CD4-positive, alpha-beta T cell treated with Interleukin-4 for 1 hour (primary cell): ENCODE results near the gene NTN4.
"Not testable (repeated sequence)": the region's sequence is repeated elsewhere in the genome, so short reads cannot be mapped to it uniquely, and the experiment has no call there.

Source experiments
- DNase-seq, 2 donors: peaks; one replicate each; pipeline ENCODE4 v3.0.0-alpha.2; 2020 to 2022

Gene NTN4

DNA sequence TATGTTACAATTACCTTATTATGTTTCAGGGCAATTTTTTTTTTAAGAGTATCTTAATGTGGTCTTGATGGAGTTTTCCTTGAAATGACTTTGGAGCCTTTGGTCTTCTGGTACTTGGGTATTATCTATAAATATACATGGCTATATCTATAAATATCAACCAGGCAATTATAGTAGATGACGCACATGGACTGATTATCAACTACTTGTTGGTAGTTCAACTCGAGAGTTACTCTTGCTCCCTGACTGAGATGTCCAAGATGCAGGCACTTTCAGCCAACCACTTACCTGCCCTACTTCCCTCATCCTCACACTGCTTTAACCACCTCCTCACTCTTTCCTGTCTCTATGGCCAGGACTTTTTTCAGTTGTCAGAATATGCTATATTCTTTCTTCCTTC is 85.4 kb downstream of the NTN4 start:
- no peak for DNase-seq

DNA sequence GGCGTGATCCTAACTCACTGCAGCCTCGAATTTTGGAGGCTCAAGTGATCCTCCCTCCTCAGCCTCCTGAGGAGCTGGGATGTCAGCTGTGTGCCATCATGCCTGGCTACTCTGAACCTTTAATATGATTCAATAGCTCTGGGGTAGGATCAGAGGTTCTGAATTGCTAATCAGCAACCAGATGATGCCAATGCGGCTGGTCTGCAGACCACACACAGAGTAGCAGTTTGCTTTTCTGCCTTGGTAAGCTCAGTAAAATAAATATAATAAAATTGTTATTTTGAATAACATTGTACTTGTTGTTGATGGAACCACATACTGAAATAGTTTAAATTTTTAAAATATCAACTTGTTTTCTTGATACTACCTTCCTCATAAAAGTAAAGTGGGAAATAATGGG is 86.6 kb downstream of the NTN4 start:
- DNase-seq: no peak

- no peak for DNase-seq
Observed at GRCh38 chr12:95701722-95702418, 88.7 kb downstream of the NTN4 start.

- no peak for DNase-seq
Observed at GRCh38 chr12:95701275-95701674, 89.3 kb downstream of the NTN4 start.

DNA sequence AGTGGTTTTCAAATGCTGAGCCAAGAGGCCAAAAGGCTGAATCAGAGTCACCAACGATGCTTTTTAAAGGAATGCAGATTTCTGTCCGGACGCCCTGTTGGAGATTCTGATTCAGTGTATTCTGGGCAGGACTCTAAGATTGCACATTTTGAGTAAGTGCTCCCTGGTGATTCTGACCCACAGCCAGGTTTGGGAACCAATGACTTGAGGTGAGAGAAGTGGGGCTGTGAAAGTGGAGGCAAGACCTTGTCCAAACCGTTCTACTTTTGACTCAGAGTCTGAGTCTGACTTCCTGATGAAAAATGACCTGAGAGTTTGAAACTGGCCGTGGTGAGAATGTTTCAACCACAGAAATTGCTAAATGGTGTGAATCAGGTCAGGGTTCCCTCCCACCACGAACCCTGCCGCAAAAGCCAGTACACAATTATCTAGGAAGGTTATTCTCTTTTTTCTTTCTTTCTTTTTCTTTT is 90.2 kb downstream of the NTN4 start:
- DNase-seq: no peak

DNA sequence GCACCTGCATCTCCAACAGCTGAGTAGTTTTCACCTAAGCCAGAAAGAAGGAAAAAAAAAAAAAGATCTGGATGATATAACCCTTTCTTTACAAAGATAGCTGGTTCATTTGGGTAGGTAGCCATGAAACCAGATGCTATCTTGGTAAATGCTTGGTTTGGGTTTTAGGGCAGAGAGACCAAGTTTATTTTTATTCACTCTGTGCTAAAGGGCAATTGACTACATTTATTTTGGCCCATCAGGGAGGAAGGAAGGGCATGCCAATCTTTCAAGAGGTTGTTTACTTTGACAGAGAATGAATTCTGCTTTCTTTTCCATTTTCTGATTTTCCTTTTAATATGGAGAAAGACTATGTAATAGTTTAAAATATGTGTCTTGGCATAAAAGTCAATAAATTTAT is 91.0 kb downstream of the NTN4 start:
- no peak for DNase-seq

DNA sequence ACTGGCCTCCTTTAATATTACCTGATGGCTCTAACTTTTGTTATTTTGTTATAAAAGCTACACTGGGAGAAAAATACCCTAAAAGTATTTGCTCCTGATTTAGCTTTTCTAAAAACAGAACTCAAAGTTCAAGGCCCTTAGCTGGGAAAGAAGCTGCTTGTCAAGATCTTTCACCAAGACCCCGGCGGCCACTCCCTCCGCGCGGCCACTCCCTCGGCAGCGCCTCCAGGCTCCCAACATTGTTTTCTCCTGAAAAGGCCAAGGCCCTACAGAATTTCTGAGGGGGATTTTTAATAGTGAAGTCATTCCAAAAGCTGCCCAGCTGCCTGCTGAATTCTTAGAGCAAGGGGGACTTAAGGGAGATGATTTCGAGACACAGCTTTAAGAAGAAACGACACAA is 96.4 kb downstream of the NTN4 start:
- no peak for DNase-seq

DNA sequence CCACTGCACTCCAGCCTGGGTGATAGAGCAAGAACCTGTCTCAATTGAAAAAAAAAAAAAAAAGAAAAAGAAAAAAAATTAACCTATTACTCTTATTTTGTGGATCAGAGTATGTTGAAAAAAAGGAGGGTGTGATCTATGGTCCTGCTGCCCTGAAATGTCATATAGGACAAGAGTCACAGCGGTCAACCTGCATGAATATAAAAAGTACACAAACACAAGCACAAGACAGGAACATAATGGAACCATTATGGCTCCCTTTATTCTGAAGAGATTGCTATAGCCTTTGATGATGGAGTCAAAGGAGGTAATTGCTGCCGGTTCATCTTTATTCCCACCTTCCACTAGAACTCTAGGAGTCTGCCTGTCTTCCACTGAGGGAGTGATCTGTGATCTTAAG is 96.9 kb downstream of the NTN4 start:
- DNase-seq: no peak

DNA sequence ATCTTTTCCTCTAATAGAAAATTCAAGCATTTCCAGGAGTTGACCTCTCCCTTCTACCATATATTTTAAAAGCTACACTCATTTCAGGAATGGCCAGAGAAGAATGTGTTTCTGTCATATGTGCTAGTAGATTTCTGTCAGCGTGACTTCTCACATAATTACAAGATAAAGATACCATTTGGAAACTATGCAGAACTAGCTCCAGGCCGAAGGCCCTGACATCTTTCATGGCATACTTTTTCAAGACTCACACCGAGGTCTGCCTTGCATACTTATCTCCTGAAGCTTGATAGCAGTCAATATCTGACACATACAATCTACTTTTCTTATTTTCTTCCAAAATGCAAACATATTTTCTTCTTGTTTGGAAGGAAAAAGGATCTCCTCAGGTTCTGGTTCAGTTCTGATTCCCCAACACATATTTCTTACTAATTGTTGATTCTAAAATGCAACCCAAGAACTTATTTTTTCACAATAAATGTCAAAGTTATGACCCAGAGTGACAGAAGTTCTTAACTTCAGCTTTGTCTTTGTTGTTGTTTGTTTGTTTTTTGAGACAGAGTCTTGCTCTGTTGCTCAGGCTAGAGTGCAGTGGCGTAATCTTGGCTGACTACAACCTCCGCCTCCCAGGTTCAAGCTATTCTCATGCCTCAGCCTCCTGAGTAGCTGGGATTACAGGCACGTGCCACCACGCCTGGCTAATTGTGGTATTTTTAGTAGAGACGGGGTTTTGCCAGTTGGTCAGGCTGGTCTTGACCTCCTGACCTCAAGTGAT is 99.5 kb downstream of the NTN4 start:
- no peak for DNase-seq

DNA sequence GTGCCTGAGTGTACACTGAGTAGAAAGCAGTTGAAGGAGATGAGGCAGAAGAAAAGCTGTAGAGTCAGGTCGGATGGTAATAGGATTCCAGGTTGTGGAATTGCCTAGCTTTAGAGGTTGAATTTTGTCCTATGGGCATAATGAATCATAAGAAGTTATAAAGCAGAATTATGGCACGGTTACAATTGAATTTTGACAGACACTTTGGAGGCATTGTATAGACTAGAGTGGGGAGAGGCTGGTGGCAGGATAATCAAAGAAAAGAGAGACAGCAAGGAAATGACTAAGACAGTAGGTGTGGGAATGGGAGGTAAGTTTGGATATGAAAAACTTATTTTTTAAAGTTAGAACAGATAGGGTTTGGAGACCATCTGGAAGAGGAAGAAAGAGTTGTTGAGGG is 102.6 kb downstream of the NTN4 start:
- no peak for DNase-seq

DNA sequence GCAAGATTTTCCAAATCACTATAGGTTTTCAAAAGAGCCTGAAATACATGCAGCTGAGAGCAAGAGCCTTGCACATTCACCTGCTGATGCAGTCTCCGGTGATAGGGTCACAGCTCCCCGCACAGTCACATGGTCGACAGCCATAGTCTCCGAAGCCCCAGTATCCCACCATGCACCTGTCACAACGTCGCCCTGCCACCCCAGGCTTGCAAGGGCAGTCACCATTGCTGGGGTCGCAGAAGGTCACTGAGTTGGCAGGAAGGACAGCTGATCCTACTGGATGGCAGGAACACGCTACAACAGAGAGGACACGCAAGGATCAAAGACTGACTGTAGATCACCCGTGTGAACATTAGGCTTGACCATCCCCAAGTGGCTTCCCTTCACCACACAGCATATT is 107.1 kb downstream of the NTN4 start:
- no peak for DNase-seq

DNA sequence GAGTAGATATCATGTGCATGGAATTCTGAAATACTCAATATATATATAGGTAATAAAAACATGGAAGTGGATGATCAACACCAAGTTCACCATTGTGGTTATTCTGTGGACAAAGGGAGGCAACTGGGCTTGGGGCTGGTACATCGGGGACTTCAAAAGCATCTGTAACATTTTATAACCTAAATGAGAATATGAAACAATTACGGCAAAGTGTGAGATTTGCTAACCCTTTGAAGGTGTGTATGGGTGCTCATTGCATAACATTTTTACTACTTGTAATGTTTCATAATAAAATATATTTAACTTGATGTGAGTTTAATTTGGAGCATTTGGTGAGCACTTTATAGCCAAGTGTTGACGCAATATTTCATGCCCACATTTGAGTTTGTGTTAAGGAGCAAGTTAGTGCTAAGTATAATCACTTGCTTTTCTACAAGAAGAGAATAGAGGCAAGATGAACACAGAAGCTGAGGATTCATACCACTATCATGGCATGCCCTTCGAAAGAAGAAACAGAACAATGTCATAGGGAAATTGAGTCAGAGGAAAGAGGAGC is 109.3 kb downstream of the NTN4 start:
- DNase-seq: no peak

GRCh38 chr12:95678684-95679083 is 111.9 kb downstream of the NTN4 start:
- DNase-seq: no peak

- DNase-seq: not testable (repeated sequence)
Observed at GRCh38 chr12:95677782-95678181, 112.8 kb downstream of the NTN4 start.

DNA sequence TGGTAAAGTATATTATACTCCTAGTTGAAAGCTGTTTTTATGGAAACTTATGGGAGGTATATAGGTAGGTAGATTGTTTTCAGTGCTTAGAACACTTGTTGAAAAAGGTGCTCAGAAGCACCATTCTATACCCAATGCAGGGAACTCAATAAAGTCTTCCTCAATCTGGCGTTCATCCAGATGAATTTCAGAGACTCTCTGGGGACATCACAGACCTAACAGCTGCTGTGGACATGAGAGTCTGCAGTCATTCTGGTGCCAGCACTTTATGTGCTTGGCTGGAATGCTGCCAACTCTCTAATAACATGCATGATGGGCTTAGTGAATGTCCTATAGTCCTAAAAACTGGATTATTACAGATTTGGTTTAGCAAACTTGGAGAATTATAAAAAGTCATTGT is 115.9 kb downstream of the NTN4 start:
- no peak for DNase-seq

- no peak for DNase-seq
Observed at GRCh38 chr12:95674163-95674562, 116.4 kb downstream of the NTN4 start.

GRCh38 chr12:95673576-95673975 is 117.0 kb downstream of the NTN4 start:
- DNase-seq: no peak

DNA sequence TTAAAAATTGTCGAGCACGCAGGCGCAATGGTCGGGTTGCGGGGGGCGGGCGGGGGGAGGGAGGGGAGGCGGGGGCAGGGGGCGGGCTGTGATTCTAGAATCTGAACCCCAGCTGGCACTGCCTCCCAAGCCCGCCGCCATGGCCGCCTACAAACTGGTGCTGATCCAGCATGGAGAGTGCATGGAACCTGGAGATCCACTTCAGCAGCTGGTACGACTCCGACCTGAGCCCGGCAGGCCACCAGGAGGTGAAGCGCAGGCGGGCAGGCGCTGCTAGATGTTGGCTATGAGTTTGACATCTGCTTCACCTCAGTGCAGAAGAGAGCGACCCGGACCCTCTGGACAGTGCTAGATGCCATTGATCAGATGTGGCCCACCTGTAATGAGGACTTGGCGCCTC is 118.4 kb downstream of the NTN4 start:
- DNase-seq: no peak

DNA sequence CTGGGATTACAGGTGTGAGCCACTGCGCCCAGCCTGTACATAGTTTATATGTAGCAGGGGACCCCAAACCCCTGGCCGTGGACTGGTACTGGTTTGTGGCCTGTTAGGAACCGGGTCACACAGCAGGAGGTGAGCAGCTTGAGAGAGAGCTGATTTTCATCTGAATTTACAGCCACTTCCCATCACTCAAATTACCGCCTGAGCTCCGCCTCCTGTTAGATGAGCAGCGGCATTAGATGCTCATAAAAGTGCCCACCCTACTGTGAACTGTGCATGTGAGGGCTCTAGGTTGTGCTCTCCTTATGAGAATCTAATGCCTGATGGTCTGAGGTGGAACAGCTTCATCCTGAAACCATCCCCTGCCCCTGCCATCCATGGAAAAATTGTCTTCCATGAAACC is 119.3 kb downstream of the NTN4 start:
- DNase-seq: no peak

DNA sequence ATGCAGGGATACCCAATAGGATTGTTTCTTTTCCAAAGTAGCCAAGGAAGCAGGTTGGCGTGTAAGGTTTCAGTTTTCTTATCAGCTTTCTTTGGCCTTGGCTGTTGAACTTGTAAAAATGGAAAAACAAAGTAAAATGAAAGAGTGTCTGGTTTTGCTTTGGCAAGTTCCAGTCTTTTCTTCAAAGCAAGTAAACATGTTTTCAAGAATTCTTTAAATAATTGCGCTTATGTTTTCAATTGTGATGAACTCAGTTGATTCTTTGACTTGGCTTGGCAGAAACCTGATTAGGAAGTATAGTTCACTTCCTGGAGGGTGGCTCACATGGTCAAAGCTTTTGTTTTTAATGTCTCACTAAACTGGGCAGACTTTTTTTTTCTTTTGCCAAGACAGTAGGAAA is 127.0 kb downstream of the NTN4 start:
- no peak for DNase-seq

GRCh38 chr12:95661360-95661759 is 129.2 kb downstream of the NTN4 start:
- no peak for DNase-seq

GRCh38 chr12:95658386-95658785 is 132.2 kb downstream of the NTN4 start:
- DNase-seq: no peak

GRCh38 chr12:95654665-95655064 is 135.9 kb downstream of the NTN4 start:
- not testable (repeated sequence) for DNase-seq
